HG03095 (cell line): Measurements from ENCODE around the gene IGF2R.
"Not testable (repeated sequence)": the region's sequence is repeated elsewhere in the genome, so short reads cannot be mapped to it uniquely, and the experiment has no call there.

Experiments
- ATAC-seq: cut with Tn5 transposase; IDR thresholded peaks from one replicate; pipeline ENCODE4 v1.9.1; 2021; ENCODE audit warnings: moderate library complexity; ENCODE audit not compliant: unreplicated experiment

IGF2R gene

DNA sequence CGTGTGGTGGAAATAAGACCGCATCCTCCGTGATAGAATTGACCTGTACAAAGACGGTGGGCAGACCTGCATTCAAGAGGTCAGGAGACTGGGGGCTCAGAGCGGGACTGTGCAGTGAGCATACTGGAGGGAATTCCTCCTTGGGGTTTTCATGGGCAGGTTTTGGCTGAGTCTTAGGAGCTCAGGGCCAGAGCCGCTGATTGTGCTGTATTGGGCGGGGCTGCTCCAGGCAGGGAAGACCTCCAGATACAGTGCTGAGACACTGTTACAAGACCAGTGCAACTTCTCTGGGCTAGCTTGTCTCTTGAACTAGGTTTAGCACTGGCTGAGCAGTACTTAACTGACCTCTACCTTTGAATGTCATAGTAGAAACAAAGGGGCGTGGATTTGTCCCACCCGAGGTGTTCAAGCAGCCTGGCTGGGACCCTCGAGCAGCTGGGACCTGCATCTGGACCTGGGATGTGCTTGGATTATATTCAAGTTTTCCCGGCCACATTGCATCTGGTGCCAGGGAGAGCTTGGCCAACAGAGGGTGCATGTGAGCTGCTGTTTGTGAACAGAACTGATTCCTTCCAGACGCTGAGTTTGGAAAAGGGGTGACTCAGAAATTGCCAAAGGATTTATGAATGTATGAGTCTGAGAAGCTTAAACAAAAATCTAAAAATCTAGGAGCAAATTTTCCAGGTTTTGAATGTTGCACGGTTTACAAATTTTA, 119.3 kb downstream of the IGF2R start:
- ATAC-seq = no peak

DNA sequence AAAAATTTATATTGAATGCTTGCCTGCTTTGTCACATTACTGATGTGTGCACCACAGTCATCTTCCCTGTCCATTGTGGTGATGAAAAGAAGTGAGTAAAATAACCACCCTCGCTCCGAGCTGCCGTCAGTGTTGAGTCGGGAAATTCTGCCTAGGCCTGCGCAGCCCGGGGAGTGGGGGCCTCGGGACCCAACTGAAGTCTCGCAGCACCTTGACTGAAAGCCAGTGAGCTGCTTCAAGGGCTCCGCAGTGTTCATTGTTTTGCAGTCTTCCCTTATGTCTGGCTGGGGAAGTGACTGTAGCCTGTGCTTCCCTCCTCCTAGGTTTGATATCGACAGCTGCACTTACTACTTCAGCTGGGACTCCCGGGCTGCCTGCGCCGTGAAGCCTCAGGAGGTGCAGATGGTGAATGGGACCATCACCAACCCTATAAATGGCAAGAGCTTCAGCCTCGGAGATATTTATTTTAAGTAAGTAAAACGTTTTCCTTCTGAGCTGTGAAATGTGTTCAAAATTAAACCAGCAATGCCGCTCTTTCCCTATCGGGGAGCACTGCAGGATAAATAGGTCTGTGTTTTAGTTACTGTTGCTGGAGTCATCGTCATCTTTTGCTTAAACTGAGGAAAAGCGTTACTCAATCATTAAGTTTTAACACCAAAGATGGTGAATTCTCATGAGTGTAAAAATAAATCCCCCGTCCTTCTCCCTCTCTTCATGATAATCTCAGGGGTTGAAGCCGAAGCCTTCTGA, 120.1 kb downstream of the IGF2R start:
- ATAC-seq = no peak

DNA sequence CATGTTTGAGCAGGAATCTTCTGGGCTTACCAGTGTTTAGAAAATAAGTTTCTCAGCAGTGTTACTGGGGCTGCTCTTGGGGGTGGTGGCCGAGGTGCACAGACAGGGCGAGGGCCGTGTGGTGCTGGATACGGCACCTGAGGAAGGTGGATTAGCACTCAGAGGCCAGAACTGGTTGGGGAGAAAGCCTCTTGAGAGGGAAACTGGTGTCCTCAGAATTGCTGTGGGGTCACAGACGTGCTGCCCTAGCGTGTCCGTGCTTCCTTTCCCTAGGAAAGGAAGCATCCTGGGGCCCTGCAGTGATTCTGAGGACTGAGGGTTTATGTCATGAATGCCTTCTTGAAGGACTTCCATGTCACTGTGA, 120.6 kb downstream of the IGF2R start:
- ATAC-seq = no peak

DNA sequence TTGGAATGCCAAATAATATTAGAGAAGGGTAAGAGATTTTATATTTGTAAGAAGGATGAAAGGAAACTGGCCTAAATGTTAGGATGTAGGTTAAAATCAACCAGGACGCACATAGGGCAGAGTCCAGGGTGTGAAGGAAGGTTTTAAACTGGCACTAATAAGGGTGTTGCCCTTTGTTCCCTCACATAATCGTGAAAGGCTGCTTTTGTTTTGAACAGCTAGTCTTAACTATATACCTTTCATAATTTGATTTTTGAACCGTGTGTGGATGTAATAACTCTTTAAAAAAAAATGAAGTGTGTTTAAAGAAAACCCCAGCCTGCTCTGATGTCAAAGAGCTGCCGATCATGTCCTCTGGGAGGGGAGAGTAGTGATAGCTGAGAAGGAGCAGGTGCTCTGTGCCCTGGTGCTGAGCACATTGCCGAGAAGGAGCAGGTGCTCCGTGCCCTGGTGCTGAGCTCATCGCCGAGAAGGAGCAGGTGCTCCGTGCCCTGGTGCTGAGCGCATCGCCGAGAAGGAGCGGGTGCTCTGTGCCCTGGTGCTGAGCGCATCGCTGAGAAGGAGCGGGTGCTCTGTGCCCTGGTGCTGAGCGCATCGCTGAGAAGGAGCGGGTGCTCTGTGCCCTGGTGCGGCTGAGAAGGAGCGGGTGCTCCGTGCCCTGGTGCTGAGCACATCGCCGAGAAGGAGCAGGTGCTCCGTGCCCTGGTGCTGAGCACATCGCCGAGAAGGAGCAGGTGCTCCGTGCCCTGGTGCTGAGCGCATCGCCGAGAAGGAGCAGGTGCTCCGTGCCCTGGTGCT, 121.8 kb downstream of the IGF2R start:
- ATAC-seq = not testable (repeated sequence)

DNA sequence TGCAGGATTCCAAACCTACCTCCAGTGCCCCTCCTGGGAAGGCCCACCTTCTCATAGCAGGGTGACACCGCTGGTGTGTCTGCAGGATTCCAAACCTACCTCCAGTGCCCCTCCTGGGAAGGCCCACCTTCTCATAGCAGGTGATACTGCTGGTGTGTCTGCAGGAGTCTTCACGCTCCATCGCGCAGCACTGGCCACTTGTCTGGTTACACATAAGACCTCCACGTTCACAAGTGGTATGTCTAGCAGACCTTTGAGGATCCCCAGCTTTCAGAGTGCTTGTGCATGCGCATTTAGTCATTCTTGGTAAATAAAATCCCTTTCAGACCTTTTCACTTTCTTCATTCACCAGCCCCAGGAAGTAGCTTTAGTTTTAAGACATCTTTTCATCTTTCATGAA, 123.3 kb downstream of the IGF2R start:
- ATAC-seq = not testable (repeated sequence)

DNA sequence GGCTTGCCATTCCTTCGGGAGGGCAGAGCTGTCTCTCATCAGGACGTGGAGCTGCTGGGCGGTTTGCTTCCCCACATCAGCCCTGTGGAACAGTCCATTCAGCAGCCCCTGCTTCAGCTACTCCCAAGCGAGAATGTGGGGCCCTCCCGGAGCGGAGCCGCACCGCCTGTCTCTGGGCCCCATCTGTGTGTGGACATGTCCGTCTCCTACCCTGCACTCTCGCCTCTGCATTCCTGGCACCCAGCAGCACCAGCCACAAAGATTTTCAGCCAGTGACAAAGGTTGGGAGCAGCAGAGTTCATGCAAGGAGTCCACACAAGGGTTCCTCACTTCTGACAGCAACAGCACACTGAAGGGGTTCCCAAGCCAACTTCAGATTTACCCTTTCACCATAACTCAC, 123.7 kb downstream of the IGF2R start:
- no peak for ATAC-seq

DNA sequence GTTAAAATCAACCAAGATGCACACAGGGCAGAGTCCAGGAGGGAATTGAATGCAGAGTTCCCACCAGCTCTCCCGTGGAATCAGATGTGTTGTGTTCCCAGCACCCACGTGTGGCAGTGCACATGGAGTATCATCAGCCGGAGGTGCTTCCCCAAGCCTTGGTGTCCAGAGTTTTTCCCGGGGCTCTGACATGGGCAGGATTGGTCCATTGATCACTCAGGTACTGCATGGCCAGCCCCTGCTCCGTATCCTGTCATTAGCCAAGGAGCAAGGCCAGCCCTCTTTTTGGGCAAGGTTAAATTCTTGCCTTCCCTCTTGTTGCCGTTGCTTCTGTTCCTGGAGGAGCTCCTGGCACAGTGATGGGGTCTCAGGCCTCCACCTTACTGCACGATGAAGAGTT, 124.2 kb downstream of the IGF2R start:
- ATAC-seq = no peak

DNA sequence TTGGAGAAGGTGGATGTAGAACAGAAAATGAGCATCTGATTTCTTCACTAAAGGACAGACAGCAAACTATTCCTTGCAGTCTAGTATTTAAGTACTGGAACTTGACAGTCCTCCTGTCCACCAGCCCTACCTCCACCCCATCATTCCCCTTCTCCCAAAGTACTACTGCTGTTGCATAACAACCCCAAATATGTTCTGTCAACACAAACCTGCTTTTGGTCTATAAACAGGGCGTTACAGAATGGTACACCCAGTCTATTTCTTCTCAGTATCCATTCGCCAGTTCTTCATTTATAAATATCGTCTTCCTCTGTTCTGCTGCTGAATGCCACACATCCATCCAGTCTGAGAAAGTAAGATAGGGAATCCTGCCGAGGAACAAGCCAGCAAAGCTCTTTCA, 125.1 kb downstream of the IGF2R start:
- no peak for ATAC-seq

DNA sequence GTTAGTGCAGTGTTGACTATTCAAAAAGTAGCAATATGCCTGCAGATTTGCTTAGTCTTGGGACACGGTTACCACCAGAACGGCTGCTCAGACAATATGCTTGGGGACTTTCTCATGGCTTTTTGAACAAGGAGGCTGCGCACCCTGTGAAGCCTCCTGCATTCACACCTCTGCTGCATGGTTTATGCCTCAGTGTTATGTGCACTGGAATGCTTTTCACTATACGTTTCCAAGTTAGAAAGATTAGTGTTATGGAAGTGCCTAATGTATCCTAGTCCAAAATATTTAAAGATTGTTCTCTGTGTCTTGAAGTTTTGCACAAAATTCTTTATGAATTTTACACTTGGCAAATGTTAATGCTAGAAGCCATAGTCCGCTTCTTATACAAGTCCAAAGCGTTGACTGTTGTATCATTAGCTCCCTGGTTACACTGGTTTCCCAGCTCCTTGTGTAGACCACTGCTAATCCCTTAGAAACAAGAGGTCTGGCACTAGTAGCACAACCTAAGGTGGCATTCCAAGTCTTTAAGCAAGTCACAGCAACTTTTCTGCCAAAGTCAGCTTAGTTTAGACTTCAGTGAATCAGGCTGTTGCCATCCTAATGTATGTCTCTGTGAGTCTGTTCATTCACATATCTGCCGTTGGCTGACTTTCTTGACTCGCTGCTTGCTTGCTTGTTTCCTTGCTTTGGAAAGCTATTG, 126.4 kb downstream of the IGF2R start:
- ATAC-seq = no peak

DNA sequence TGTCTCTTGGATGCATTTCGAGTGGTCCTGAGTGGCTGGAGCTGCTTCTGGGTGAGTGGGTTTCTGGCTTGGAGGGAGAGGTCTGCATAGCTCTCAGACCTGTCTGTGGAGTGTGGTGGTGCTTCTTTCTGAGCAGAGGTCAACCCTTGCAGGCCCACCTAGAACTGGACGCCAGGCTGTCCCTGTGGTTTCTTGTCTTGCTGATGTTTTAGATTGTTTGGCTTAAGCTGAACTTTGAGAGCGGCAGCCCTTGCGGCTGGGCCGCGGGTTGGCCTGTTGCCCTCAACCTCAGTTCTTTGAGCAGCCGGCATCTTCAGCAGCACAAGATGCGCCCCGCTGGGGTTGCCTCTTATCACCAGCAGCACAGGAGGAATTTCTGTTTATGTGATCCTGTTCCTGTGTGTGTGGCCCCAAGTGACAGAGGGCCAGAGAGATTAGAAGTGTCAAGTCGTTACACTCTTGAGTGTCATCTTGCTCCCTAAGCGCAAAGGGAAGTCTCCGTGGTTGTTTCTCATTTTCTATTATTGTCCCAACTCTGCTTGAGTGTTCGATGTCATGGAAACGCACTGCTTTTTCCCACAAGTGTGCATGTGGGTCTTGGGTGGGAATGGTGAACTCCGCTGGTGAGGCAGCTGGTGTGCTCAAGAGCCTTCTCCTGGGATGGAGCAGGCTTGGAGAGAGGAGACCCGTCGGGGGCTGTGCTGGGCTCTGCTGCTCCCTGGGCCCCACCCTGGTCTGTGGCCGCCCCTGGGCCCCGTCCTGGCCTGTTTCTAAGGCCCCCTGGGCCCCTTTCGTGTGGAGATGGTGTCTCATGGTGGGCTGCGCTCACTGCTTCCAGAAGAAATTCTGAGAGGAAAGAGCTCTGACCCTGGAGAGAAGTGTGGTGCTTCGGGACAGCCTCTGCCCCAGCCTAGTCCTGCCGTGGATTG, 132.7 kb downstream of the IGF2R start:
- no peak for ATAC-seq

DNA sequence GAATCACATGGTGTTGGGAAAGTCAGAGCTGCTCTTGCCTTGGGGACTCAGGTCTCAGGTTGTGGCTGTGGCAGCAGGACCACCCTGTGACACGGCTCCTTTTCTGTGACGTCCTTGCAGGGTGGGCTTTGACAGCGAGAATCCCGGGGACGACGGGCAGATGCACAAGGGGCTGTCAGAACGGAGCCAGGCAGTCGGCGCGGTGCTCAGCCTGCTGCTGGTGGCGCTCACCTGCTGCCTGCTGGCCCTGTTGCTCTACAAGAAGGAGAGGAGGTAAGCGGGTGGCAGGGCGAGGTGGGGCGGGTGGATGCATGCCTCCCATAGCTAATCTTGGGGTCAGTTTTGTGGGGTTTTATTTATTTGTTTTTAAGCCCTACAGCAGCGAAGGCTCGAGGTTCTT, 133.5 kb downstream of the IGF2R start:
- no peak for ATAC-seq

DNA sequence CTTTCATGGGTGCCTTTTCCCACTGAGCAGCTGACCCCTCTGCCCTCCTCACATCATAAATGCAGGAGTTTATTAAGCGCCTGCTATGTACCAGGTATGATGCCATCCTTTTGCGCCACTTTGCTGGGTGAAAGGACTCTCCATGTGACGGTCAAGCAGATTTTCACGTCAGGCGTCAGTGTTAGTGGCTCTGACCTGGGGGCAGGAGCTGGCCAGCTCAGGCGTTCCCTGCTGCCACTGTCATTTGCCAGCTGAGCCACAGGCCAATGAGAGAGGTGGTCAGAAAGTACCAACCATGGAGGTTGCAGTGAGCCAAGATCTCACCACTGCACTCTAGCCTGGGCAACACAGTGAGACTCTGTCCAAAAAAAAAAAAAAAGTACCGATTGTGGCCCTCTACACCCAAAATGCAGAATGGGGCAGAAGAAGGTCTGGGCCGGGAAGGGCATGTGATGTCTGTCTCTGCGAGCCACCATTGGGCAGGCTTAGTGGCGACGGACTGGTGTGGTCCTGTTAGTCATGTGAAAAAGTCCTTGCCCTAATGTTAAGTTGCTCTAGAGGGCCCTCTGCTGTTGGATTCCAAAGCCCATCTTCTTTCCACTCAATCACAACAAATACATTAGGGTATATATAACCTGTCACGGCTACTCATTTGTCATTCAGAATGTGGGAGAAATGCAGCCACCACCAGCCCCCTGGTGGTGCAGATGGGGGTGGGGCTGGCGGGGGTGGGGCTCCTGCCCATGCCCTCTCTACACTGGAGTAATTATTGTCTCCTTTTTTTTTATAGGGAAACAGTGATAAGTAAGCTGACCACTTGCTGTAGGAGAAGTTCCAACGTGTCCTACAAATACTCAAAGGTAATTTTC, 134.3 kb downstream of the IGF2R start:
- ATAC-seq = no peak

DNA sequence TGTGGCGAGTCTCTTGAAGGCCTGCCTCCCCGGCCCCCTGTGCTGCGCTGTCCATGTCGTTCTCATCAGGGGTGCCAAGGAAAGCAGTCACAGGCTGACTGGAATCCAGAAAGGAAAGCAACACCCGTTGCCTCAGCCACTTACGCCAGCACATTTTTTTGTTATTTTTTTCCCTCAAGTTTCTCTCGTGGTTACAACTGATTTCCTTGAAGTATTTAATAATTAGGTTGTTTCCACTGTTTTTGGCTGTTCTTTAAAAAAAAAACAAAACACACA, 134.9 kb downstream of the IGF2R start:
- no peak for ATAC-seq

DNA sequence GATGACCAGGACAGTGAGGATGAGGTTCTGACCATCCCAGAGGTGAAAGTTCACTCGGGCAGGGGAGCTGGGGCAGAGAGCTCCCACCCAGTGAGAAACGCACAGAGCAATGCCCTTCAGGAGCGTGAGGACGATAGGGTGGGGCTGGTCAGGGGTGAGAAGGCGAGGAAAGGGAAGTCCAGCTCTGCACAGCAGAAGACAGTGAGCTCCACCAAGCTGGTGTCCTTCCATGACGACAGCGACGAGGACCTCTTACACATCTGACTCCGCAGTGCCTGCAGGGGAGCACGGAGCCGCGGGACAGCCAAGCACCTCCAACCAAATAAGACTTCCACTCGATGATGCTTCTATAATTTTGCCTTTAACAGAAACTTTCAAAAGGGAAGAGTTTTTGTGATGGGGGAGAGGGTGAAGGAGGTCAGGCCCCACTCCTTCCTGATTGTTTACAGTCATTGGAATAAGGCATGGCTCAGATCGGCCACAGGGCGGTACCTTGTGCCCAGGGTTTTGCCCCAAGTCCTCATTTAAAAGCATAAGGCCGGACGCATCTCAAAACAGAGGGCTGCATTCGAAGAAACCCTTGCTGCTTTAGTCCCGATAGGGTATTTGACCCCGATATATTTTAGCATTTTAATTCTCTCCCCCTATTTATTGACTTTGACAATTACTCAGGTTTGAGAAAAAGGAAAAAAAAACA, 136.1 kb downstream of the IGF2R start:
- no peak for ATAC-seq

DNA sequence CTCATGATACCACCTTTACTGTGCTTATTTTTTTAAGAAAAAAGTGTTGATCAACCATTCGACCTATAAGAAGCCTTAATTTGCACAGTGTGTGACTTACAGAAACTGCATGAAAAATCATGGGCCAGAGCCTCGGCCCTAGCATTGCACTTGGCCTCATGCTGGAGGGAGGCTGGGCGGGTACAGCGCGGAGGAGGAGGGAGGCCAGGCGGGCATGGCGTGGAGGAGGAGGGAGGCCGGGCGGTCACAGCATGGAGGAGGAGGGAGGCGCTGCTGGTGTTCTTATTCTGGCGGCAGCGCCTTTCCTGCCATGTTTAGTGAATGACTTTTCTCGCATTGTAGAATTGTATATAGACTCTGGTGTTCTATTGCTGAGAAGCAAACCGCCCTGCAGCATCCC, 137.1 kb downstream of the IGF2R start:
- no peak for ATAC-seq

DNA sequence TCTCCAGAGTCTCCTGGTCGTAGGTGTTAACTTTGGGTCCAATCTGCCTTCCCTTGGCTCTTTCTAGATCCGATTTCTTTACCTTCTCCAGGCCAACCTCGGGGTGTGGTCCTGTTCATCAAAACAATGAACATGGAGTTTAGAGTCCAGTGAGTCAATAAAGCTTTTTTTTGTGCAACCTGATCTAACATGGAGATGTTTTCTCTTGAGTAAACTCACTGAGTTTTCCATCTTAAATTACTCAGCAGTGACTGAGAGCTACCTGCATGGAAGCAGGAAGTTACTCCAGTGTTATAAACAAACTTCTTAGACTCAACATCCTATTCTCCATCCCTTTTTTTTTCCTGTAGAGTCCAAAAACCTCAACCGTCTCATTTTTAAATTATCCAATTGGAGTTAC, 137.8 kb downstream of the IGF2R start:
- no peak for ATAC-seq

DNA sequence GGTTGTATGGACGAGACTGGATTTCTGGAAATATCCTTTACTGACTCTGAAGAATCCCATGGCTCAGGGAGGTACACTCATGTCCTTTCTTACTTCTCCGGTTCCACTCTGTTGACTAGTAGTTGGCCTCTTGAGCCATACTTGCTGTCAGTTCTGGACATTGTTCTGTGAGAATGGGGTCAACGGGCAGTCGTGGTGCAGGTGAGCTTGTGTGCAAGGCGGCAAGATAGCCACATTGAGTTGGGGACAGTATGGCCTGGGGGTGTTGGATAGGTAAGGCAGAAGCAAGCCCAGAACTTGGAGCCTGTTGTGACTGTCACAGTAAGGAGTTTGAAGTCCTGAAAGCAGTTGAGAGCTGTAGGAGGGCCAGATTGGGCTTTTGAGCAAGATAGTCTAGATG, 139.2 kb downstream of the IGF2R start:
- ATAC-seq = no peak

DNA sequence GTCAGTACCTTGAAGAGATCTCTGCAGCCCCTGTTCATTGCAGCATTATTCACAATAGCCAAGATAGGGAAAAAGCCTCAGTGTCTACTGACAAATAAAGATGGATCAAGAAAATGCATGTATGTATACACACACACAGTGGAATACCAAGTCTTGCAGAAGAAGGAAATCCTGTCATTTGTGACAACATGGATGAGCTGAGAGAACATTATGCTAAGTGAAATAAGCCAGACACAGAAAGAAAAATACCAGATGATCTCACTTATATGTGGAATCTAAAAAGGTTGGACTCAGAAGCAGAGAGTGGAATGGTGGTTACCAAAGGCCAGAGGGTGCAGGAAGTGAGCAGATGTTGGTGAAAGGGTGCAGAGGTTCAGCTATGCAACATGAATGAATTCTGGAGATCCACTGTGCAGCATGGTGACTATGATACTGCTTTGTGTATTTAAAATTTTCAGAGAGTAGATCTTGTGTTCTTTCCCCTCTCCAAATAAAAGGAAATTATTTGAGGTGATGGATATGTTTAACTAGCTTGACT, 141.8 kb downstream of the IGF2R start:
- no peak for ATAC-seq

DNA sequence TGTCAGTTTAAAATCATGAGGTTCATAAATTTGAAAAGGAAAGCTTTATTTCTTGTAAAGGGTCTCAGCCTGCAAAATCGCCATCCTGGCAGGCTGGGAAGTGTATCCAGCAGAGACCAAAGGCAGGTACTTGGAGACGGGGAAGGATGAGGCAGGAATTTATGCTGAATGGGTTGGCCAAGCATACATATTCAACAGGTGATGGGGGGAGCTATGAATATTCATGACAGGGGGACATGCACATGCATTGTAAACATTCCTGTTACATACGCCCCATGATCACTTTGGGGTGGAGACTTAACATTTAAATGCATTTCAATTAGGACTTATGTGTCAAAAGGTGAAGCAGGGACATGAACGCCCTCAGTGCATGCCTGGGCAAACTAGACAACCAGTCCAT, 142.9 kb downstream of the IGF2R start:
- no peak for ATAC-seq
